Measurements from ENCODE around the gene TRMT2A.

TRMT2A gene

GRCh38 chr22:20116376-20116950 is 563 bp downstream of the TRMT2A start:
- no peak for DNase-seq (ENCODE audit: low spot score)

GRCh38 chr22:20115691-20116375 is 1.2 kb downstream of the TRMT2A start, which contains the start of gene RANBP1:
RANBP1 (plus strand) TSS chr22:20116104; CDS start chr22:20116185, 81 bp downstream.
- no peak for DNase-seq (ENCODE audit: low spot score)

- DNase-seq (ENCODE audit: low spot score), result no peak
Observed at GRCh38 chr22:20114506-20115475, 2.2 kb downstream of the TRMT2A start.

- no peak for DNase-seq (ENCODE audit: low spot score)
Observed at GRCh38 chr22:20113551-20114310, 3.3 kb downstream of the TRMT2A start.

GRCh38 chr22:20112623-20113511 is 4.2 kb downstream of the TRMT2A start:
- DNase-seq (ENCODE audit: low spot score), result no peak

- DNase-seq (ENCODE audit: low spot score), result no peak
Observed at GRCh38 chr22:20111689-20112622, 5.1 kb downstream of the TRMT2A start.

GRCh38 chr22:20111045-20111688 is 5.9 kb downstream of the TRMT2A start:
- DNase-seq (ENCODE audit: low spot score), result peak; percentile 36

GRCh38 chr22:20110359-20110985 is 6.6 kb downstream of the TRMT2A start:
- DNase-seq (ENCODE audit: low spot score), result no peak

- DNase-seq (ENCODE audit: low spot score), result no peak
Observed at GRCh38 chr22:20109411-20110358, 7.3 kb downstream of the TRMT2A start.

- no peak for DNase-seq (ENCODE audit: low spot score)
Observed at GRCh38 chr22:20108757-20109230, 8.2 kb downstream of the TRMT2A start.

GRCh38 chr22:20107951-20108756 is 8.9 kb downstream of the TRMT2A start:
- DNase-seq (ENCODE audit: low spot score), result no peak

- no peak for DNase-seq (ENCODE audit: low spot score)
Observed at GRCh38 chr22:20107471-20107901, 9.5 kb downstream of the TRMT2A start.

- no peak for DNase-seq (ENCODE audit: low spot score)
Observed at GRCh38 chr22:20106849-20107237, 10.2 kb downstream of the TRMT2A start.

GRCh38 chr22:20106205-20106848 is 10.7 kb downstream of the TRMT2A start:
- no peak for DNase-seq (ENCODE audit: low spot score)

GRCh38 chr22:20105456-20106204 is 11.4 kb downstream of the TRMT2A start:
- DNase-seq (ENCODE audit: low spot score), result no peak
